ENCODE results near the gene TCF15.

DNA sequence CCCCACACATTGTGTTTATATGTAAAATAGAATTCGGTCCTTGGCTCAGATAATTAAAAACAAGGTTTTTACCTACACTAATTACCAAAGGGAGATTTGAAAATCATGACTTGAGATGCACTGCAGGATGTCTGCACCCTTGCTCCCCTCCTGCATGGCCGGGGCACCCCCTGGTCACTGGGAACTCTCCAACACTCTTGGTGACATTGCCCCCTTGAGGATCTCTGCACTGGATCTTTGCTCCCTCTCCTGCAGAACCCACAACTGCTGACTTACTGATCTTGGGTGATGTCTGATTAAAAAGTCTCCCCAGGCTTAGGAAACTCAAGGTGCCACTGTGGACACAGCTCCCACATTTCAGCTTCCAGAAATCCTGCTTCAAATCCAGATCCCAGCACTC lies 49.4 kb downstream of the TCF15 start:
- TF ChIP-seq, protein P1, sequence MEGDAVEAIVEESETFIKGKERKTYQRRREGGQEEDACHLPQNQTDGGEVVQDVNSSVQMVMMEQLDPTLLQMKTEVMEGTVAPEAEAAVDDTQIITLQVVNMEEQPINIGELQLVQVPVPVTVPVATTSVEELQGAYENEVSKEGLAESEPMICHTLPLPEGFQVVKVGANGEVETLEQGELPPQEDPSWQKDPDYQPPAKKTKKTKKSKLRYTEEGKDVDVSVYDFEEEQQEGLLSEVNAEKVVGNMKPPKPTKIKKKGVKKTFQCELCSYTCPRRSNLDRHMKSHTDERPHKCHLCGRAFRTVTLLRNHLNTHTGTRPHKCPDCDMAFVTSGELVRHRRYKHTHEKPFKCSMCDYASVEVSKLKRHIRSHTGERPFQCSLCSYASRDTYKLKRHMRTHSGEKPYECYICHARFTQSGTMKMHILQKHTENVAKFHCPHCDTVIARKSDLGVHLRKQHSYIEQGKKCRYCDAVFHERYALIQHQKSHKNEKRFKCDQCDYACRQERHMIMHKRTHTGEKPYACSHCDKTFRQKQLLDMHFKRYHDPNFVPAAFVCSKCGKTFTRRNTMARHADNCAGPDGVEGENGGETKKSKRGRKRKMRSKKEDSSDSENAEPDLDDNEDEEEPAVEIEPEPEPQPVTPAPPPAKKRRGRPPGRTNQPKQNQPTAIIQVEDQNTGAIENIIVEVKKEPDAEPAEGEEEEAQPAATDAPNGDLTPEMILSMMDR (IDR thresholded peaks at IDR 0.05; ENCODE audit: borderline replicate concordance, extremely low read depth, low read length, poor library complexity, severe bottlenecking), result no peak
- TF ChIP-seq EZH2 (IDR thresholded peaks at IDR 0.05; ENCODE audit: borderline replicate concordance, low read depth, low read length, severe bottlenecking), result no peak

All from DND-41 (cell line).